ENCODE measurements around the gene MARCHF3.

The MARCHF3 gene

DNA sequence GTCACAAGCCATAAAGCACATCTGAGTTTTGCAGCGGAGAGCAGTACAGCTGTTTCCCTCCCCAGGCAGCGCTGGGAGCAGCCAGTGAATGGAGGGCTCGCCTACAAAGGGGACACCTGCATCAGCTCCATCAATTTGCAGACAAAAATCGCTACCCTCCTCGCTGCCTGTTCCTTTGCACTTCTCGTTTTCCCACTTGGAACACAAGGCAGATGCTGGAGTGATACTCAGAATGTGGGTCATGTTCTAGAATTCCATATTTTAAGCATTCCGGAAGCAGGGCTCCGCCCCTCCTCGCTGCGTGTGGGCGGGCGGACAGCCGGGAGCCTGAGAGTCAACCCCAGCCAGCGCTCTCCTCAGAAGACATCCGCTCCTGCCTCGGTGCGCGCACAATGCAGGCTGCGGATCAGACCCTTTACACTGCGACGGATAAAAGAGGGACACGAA lies 161.3 kb downstream of the MARCHF3 start:
- no peaks in the 10 kb centered on the region for H3K36me3 ChIP-seq (ENCODE audit: control insufficient read depth, insufficient read depth, low read length)
- no peaks in the 10 kb centered on the region for H3K4me1 ChIP-seq
- no peaks in the 10 kb centered on the region for H3K9me3 ChIP-seq (ENCODE audit: control insufficient read depth, low read length)
- no peaks in the 10 kb centered on the region for H3K27me3 ChIP-seq (ENCODE audit: control insufficient read depth, insufficient read depth, low read length)
- no peaks in the 10 kb centered on the region for H3K79me2 ChIP-seq
- H3K9ac ChIP-seq = no peak overlapping the region
- peak overlapping the region; percentile 35 for H2AFZ ChIP-seq
- TF ChIP-seq, protein P1, sequence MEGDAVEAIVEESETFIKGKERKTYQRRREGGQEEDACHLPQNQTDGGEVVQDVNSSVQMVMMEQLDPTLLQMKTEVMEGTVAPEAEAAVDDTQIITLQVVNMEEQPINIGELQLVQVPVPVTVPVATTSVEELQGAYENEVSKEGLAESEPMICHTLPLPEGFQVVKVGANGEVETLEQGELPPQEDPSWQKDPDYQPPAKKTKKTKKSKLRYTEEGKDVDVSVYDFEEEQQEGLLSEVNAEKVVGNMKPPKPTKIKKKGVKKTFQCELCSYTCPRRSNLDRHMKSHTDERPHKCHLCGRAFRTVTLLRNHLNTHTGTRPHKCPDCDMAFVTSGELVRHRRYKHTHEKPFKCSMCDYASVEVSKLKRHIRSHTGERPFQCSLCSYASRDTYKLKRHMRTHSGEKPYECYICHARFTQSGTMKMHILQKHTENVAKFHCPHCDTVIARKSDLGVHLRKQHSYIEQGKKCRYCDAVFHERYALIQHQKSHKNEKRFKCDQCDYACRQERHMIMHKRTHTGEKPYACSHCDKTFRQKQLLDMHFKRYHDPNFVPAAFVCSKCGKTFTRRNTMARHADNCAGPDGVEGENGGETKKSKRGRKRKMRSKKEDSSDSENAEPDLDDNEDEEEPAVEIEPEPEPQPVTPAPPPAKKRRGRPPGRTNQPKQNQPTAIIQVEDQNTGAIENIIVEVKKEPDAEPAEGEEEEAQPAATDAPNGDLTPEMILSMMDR (IDR thresholded peaks at IDR 0.05) = no peak
- H3K4me2 ChIP-seq (ENCODE audit: low read length) = peak overlapping the region; percentile 43
- H3K27ac ChIP-seq = no peak overlapping the region
- no peak overlapping the region for H3K4me3 ChIP-seq (ENCODE audit: low read depth, low read length)

DNA sequence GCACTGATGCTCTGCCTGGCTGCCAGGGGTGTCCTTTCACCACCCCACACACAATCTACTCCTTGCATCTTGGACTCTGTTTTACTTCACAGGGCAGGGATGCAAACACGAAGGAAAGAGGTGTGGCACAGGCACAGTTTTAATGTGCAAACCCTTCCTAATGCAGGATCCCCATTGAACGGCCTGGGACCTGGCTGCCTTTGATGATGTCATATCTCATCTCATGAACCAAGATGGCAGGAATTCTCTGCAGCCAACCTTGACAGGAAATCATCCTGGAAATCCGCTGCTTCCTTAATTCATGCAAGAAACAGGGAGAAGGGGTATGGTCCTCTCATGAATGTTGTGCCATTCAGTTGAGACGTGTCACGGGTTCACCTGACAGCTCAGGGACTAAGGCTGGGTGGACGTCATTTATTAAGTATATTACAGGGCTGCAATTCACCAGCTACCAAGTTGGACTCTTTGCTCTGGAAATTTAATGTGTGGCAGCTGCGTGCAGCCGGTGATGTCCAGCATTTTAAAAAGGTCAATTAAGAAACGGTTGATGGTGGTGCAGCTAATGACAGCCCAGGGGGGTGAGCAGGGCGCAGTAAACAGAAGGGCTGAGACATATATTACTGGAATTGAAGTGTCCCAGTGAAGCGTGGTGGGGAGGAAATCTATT lies 161.9 kb downstream of the MARCHF3 start:
- H3K79me2 ChIP-seq = no peaks in the 10 kb centered on the region
- H3K27ac ChIP-seq = no peak overlapping the region
- H3K36me3 ChIP-seq (ENCODE audit: control insufficient read depth, insufficient read depth, low read length) = no peaks in the 10 kb centered on the region
- H3K9ac ChIP-seq = no peak overlapping the region
- no peaks in the 10 kb centered on the region for H3K27me3 ChIP-seq (ENCODE audit: control insufficient read depth, insufficient read depth, low read length)
- no peaks in the 10 kb centered on the region for H3K4me1 ChIP-seq
- H3K4me3 ChIP-seq (ENCODE audit: low read depth, low read length) = no peak overlapping the region
- no peaks in the 10 kb centered on the region for H3K9me3 ChIP-seq (ENCODE audit: control insufficient read depth, low read length)
- TF ChIP-seq, protein P1 (IDR thresholded peaks at IDR 0.05) = no peak
- H3K4me2 ChIP-seq (ENCODE audit: low read length) = no peak overlapping the region
- no peak overlapping the region for H2AFZ ChIP-seq

DNA sequence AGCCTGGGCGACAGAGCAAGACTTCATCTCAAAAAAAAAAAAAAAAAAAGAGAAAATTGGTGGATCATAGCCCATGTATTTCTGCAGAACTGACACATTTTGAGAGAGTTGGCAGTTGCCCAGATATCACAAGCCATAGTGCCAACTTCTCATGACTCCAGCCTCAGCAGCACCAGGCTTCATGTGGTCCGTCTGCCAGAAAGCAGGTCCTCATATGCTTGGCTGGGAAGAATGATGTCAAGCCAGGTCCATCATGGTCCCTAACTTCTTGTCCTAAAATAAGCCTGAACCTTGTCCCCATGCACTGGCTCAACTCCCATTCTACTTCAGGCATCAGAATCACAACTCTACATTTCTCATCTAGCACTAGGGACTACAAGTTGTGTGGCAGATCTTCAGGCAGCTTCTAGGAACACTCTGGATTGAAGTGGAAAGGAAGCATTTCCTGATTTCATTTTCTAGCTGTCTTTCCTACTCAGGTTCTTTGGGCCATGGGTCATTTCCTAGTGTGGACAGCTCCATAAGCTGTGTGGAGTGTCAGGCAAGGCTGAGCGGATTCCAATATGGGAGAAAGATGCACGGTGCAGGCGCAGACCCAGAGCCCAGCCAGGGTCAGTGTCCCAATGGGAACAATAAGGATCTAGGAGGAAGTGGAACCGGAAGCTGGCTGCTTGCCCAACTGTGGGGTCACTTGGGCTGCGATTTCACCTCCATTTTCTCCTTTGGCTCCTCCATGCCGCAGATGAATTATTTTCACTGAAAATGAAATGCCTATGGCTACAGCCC lies 163.3 kb downstream of the MARCHF3 start:
- TF ChIP-seq, protein P1 (IDR thresholded peaks at IDR 0.05) = no peak
- Histone ChIP-seq H3K79me2 (no peaks in the 10 kb centered on the region), H3K9me3 (ENCODE audit: control insufficient read depth, low read length) (no peaks in the 10 kb centered on the region), H3K27me3 (ENCODE audit: control insufficient read depth, insufficient read depth, low read length) (no peaks in the 10 kb centered on the region), H3K9ac (no peak overlapping the region), H3K4me3 (ENCODE audit: low read depth, low read length) (no peak overlapping the region), H3K36me3 (ENCODE audit: control insufficient read depth, insufficient read depth, low read length) (no peaks in the 10 kb centered on the region), H2AFZ (no peak overlapping the region), H3K27ac (no peak overlapping the region), H3K4me1 (no peaks in the 10 kb centered on the region), H3K4me2 (ENCODE audit: low read length) (no peak overlapping the region)

GRCh38 chr5:126865299-126865698 lies 165.1 kb downstream of the MARCHF3 start:
- Histone ChIP-seq H3K4me3 (ENCODE audit: low read depth, low read length) (no peak overlapping the region), H2AFZ (no peak overlapping the region), H3K4me1 (no peaks in the 10 kb centered on the region), H3K9ac (no peak overlapping the region), H3K27me3 (ENCODE audit: control insufficient read depth, insufficient read depth, low read length) (no peaks in the 10 kb centered on the region), H3K27ac (no peak overlapping the region), H3K36me3 (ENCODE audit: control insufficient read depth, insufficient read depth, low read length) (no peaks in the 10 kb centered on the region), H3K4me2 (ENCODE audit: low read length) (no peak overlapping the region), H3K9me3 (ENCODE audit: control insufficient read depth, low read length) (no peaks in the 10 kb centered on the region), H3K79me2 (no peaks in the 10 kb centered on the region)
- TF ChIP-seq, protein P1 (IDR thresholded peaks at IDR 0.05) = no peak
